HG03045 (cell line): ENCODE results near the gene TTC39B.
"Not testable (repeated sequence)": the region's sequence is repeated elsewhere in the genome, so short reads cannot be mapped to it uniquely, and the experiment has no call there.

Source experiments
- ATAC-seq: cut with Tn5 transposase; IDR thresholded peaks from one replicate; pipeline ENCODE4 v1.9.1; 2021; ENCODE audit warnings: mild to moderate bottlenecking, moderate library complexity; ENCODE audit not compliant: unreplicated experiment

TTC39B gene

GRCh38 chr9:15271403-15271802 is 35.6 kb downstream of the TTC39B start:
- ATAC-seq, result no peak

- no peak for ATAC-seq
These were observed 38.2 kb downstream of the TTC39B start for GRCh38 chr9:15268782-15269181.

GRCh38 chr9:15268317-15268716 is 38.7 kb downstream of the TTC39B start:
- ATAC-seq, result no peak

- ATAC-seq, result no peak
These were observed 42.1 kb downstream of the TTC39B start for GRCh38 chr9:15264918-15265317.

- no peak for ATAC-seq
These were observed 44.4 kb downstream of the TTC39B start for GRCh38 chr9:15262581-15262980.

GRCh38 chr9:15256426-15256825 is 50.6 kb downstream of the TTC39B start:
- no peak for ATAC-seq

GRCh38 chr9:15253786-15254185 is 53.2 kb downstream of the TTC39B start:
- no peak for ATAC-seq

- ATAC-seq, result no peak
These were observed 53.8 kb downstream of the TTC39B start for GRCh38 chr9:15253197-15253596.

- ATAC-seq, result no peak
These were observed 57.0 kb downstream of the TTC39B start for GRCh38 chr9:15249981-15250380.

- ATAC-seq, result no peak
These were observed 57.8 kb downstream of the TTC39B start for GRCh38 chr9:15249042-15249818.

- no peak for ATAC-seq
These were observed 58.4 kb downstream of the TTC39B start for GRCh38 chr9:15248621-15249020.

- no peak for ATAC-seq
These were observed 58.9 kb downstream of the TTC39B start for GRCh38 chr9:15248081-15248480.

- no peak for ATAC-seq
These were observed 60.3 kb downstream of the TTC39B start for GRCh38 chr9:15246708-15247107.

- no peak for ATAC-seq
These were observed 60.8 kb downstream of the TTC39B start for GRCh38 chr9:15246243-15246642.

- no peak for ATAC-seq
These were observed 63.0 kb downstream of the TTC39B start for GRCh38 chr9:15244001-15244441.

- no peak for ATAC-seq
These were observed 63.9 kb downstream of the TTC39B start for GRCh38 chr9:15243081-15243480.

- ATAC-seq, result no peak
These were observed 66.1 kb downstream of the TTC39B start for GRCh38 chr9:15240927-15241326.

- no peak for ATAC-seq
These were observed 67.2 kb downstream of the TTC39B start for GRCh38 chr9:15239816-15240215.

- no peak for ATAC-seq
These were observed 68.4 kb downstream of the TTC39B start for GRCh38 chr9:15238646-15239045.

GRCh38 chr9:15235658-15236057 is 71.4 kb downstream of the TTC39B start:
- ATAC-seq, result no peak

GRCh38 chr9:15233941-15234490 is 73.0 kb downstream of the TTC39B start:
- ATAC-seq, result not testable (repeated sequence)

- ATAC-seq, result not testable (repeated sequence)
These were observed 74.2 kb downstream of the TTC39B start for GRCh38 chr9:15232706-15233280.
